GM19043 (cell line): ENCODE results near the gene ANXA11.
"Not testable (repeated sequence)": the region's sequence is repeated elsewhere in the genome, so short reads cannot be mapped to it uniquely, and the experiment has no call there.

Experiments used
- ATAC-seq: cut with Tn5 transposase; IDR thresholded peaks from one replicate; pipeline ENCODE4 v1.9.1; 2021; ENCODE audit warnings: low read depth; ENCODE audit not compliant: unreplicated experiment

Gene ANXA11

DNA sequence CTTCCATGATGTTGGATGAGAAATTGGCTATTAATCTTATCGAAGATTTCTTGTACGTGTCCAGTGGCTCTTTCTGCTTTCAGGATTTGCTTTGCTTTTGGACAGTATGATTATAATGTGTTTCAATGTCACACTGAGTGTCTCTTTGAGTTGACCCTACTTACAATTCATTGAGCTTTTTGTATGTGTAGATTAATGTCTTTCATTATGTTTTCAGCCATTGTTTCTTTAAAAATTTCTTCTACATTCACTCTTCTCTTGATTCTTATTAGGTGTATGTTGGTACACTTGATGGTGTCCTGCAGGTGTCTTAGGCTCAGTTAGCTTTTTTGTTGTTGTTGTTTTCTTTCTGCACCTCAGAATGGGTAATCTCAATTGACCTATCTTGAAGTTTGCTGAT lies 56.2 kb downstream of the ANXA11 start:
- ATAC-seq, result no peak

DNA sequence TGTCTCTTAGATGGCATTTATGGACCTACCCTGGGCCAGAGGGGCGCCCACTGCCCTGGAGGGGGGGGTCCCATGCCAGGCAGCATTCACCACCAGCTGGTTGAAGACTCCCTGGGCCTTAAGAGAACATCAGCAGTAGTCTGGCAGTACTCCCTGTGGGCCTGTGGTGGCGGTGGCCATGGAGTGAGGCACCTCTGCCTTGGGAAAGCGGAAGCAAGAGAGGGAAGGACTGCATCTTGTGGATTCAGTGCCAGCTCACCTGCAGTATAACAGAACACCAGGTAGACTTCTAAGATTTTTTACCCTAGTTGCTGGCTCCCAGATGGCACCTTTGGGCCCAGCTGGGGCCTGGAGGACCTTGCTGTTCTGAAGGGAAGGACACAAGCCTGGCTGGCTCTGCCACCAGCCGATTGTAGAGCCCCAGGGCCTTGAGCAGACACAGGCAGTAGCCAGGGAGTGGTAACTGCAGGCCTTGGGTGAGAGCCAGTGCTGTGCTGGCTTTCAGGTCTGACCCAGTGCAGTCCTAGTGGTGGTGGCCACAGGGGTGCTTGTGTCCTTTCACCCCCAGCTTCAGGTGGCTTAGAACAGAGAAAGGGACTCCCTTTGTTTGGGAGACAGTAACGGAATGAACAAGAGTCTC lies 57.1 kb downstream of the ANXA11 start:
- ATAC-seq, result no peak

GRCh38 chr10:80146918-80147317 lies 58.4 kb downstream of the ANXA11 start:
- no peak for ATAC-seq

DNA sequence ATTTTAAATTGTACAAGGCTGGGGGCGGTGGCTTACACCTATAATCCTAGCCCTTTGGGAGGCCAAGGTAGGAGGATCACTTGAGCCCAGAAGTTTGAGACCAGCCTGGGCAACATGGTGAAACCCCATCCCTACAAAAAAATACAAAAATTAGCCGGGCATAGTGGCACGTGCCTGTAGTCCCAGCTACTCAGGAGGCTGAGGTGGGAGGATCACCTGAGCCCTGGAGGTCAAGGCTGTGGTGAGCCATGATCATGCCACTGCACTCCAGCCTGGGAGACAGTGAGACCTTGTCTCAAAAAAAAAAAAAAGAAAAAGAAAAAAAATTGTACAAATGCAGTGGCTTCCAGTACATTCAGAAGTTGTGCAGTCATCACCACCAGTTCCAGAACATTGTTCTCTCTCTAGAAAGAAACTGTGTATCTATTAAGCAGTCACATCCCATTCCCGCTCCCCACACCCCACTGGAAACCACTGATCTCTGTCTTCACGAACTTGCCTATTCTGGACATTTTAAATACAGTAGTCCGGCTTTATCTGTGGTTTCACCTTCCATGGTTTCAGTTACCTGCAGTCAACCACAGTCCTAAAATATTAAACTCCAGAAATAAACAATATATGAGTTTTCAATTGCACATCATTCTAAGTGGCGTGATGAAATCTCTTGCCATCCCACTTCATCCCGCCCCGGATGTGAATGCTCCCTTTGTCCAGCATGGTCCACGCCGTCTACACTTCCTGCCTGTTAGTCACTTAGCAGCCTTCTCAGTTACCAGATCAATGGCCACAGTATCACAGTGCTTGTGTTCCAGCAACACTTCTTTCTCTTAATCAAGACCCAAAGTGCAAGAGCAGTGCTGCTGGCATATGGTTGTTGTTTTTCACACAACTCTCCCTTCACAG lies 59.7 kb downstream of the ANXA11 start:
- ATAC-seq, result not testable (repeated sequence)

GRCh38 chr10:80144696-80145131 lies 60.6 kb downstream of the ANXA11 start:
- ATAC-seq, result peak; percentile 37

- peak; percentile 52 for ATAC-seq
Observed at GRCh38 chr10:80144067-80144695, 61.2 kb downstream of the ANXA11 start.

GRCh38 chr10:80141696-80142460 lies 63.5 kb downstream of the ANXA11 start:
- no peak for ATAC-seq

DNA sequence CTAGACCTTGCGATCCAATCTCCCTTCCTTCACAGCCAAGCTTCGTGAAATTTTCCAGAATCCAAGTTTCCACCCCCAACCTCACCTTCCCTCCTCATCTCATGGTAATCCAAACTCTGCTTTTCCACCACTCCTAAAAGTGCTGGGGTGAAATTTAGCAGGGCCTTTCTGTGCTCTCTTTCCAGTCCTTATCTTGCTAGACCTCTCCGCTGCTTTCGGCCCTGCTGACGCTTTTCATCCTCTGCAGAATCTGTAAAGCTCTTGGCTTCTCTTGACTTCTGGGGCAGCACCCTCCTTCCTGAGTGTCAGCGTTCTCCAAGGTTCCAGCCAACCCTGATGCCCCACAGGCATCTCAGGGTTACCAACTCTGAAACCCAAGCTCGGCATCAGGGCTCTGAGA lies 65.1 kb downstream of the ANXA11 start:
- no peak for ATAC-seq

DNA sequence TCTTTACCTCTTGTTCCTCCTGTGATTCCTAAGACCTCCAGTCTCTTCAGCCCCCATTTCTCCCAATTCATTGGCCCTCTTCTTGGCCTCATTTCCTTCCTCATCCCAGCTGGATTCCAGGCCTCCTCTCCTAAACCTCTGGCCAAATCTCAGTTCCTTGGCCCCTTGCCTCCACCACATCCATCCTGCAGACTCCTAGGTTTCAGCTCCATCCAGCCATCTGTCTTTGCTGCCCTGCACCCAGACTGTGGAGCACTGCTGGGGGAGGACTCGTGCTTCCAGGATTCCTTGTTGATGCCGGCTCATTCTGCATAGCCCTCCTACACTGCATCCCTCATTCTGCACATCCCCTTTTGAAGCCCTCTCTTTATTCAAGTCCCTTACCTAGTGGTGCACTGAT lies 66.1 kb downstream of the ANXA11 start:
- ATAC-seq, result no peak

- no peak for ATAC-seq
Observed at GRCh38 chr10:80137920-80138319, 67.4 kb downstream of the ANXA11 start.

GRCh38 chr10:80137031-80137862 lies 68.1 kb downstream of the ANXA11 start:
- no peak for ATAC-seq

DNA sequence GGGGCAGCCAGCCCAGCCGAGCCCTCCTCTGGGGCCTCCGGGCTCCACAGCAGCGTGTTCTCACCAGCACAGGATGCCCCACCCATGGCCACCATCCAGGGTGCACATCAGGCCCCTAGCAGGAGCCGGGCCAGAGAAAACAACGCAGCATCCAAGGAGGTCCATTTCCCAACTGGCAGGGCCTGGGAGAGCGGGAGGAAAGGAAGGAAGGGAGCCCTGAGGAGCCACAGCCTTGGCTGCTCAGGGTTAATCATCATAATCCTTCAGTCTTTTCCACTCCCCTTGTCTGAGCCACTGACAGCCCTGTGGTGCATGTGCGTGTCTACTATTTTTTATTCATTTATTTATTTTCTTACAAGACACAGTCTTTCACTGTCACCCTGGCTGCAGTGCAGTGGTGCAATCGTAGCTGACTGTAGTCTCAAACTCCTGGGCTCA lies 69.2 kb downstream of the ANXA11 start:
- no peak for ATAC-seq

DNA sequence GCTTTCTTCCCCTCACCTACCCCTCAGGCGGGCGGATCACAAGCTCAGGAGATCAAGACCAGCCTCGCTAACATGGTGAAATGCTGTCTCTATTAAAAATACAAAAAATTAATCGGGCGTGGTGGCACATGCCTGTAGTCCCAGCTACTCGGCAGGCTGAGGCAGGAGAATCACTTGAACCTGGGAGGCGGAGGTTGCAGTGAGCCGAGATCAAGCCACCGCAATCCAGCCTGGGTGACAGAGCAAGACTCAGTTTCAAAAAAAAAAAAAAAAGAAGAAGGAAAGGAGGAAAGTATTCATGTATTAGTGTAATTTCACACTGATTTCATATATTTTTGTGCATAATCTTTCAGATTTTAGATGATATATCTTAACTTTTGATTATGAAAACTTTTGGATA lies 71.7 kb downstream of the ANXA11 start:
- ATAC-seq, result not testable (repeated sequence)

DNA sequence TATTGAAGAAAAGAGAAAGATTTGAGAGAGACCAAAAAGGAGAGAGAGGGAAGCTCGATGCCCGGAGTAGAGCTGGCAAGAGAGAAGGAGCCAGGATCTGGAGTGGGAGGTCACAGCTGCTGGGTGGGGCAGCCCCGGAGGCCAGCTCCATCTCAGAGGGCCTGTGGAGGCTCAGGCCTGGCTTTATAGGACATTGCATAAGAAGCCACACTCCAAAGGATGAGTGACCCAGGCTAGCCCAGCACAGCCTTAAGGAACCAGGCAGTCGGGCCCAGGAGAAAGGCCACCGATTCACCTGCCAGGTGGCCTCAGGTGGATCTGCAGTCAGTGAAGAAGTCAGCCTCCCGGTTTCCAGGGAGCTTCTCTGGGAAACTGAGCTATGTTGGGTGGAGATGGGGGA lies 72.1 kb downstream of the ANXA11 start:
- ATAC-seq, result no peak

- ATAC-seq, result no peak
Observed at GRCh38 chr10:80132299-80133139, 72.8 kb downstream of the ANXA11 start, which contains the start of gene PLAC9. Gene PLAC9 (plus strand): TSS chr10:80132730. CDS start chr10:80132763, 33 bp downstream.

GRCh38 chr10:80131499-80131901 lies 73.8 kb downstream of the ANXA11 start:
- ATAC-seq, result no peak

GRCh38 chr10:80126876-80127275 lies 78.5 kb downstream of the ANXA11 start:
- ATAC-seq, result no peak

GRCh38 chr10:80122746-80123145 lies 82.6 kb downstream of the ANXA11 start:
- ATAC-seq, result no peak
